Skeletal muscle satellite cell (primary cell): Measurements from ENCODE around the gene LPGAT1. TPM values are rescaled to one million over a fixed set of nuclear protein-coding genes. Genes with fewer than 3 reads are reported as not detected.
"Not testable (repeated sequence)": the region's sequence is repeated elsewhere in the genome, so short reads cannot be mapped to it uniquely, and the experiment has no call there.

Experiments
- H3K27me3 ChIP-seq: 2 replicates; pipeline ENCODE4 v1.7.0; 2013; ENCODE audit warnings: low read length; ENCODE audit not compliant: control insufficient read depth, insufficient read depth
- H3K36me3 ChIP-seq: 2 replicates; pipeline ENCODE4 v1.7.0; 2013; ENCODE audit warnings: mild to moderate bottlenecking, control low read depth, low read length; ENCODE audit not compliant: insufficient read depth
- H3K4me1 ChIP-seq: 2 replicates; pipeline ENCODE4 v1.7.0; 2013; ENCODE audit warnings: low read length; ENCODE audit not compliant: control insufficient read depth, insufficient read depth
- H3K4me2 ChIP-seq: 2 replicates; pipeline ENCODE4 v1.7.0; 2013; ENCODE audit warnings: mild to moderate bottlenecking, low read length
- H3K4me3 ChIP-seq: 2 replicates; pipeline ENCODE4 v1.7.0; 2013; ENCODE audit warnings: low read length
- H3K9ac ChIP-seq: 2 replicates; pipeline ENCODE4 v1.7.0; 2013; ENCODE audit warnings: mild to moderate bottlenecking, low read depth, low read length, moderate library complexity
- H3K9me3 ChIP-seq: replicated peaks from 2 replicates; pipeline ENCODE4 v1.7.0; 2013; ENCODE audit warnings: mild to moderate bottlenecking, control low read depth, low read length
- small RNA-seq: library from RNA; depleted of rRNA; stranded (forward); fragments of <200 nt; gene quantifications from one replicate; pipeline ENCODE3, GENCODE V24; 2012

The LPGAT1 gene

DNA sequence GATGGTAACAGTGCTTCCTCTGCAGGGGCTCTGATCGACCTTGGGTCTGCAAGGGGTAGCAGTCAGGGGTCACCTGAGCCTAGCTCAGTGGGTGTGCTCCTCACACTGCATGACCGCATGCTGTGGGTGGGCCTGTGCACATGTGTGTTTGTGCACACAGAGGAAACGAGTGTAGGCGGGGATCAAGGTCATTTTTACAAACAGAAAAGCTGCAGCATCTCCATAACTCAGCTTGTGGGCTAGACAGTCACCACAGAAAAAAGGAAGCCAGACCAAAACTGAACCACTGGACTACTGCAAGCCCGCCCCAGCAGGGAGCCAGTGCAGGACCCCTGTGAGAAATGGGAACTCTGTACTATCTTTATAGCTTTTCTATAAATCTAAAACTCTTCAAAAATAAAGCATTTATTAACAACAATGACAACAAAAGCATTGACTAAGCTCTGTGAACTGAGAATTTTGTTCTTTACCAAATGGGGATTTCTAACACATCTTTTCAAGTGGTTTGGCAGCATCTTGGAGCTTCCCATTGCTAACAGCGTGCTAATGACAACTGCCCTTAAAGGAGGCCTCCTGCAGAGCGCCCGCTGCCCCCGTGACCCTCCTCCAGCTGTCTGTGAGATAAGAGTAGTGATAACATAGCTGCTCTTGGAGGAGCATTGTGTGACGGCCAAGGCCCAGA lies 135.3 kb downstream of the LPGAT1 start:
- Histone ChIP-seq H3K4me3 (no peak overlapping the region), H3K36me3 (no peaks in the 10 kb centered on the region), H3K9me3 (no peaks in the 10 kb centered on the region), H3K4me1 (no peaks in the 10 kb centered on the region), H3K4me2 (no peak overlapping the region), H3K9ac (no peak overlapping the region), H3K27me3 (peaks cover 12% of the 10 kb centered on the region)

DNA sequence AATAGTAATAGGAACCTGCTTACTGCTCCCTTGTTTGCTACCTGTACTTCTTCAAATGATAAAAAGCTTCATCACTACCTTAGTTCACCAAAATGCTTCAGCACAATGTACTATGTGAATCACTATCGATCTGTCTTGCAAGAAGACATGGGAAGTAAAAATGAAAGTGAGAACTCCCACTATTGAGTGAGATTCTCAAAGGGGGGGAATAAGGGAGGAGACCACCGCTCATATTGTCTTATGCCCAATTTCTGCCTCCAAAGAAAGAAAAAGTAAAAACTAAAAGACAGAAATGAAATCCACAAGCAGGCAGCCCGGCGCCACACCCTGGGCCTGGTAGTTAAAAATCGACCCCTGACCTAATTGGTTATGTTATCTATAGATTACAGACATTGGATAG lies 136.7 kb downstream of the LPGAT1 start:
- not testable (repeated sequence) for H3K4me3 ChIP-seq, H3K9me3 ChIP-seq, H3K9ac ChIP-seq, H3K36me3 ChIP-seq, H3K4me2 ChIP-seq, H3K4me1 ChIP-seq, H3K27me3 ChIP-seq

Small RNA genes lying within 50 kb of the gene (small RNA-seq; reads per million reads assigned to genes)
- gene RF00019: not detected
- not detected for gene RN7SL344P
